ENCODE results near the gene HSBP1L1. TPM values are rescaled to one million over a fixed set of nuclear protein-coding genes. Genes with fewer than 3 reads are reported as not detected.

Gene HSBP1L1
- total RNA-seq, 1 experiment from 2014 or later, result 41.4 TPM

- Histone ChIP-seq H3K4me1 (ENCODE audit: control insufficient read depth in 1 of 2, insufficient read depth in 2 of 2, low read length in 2 of 2) (no peaks in the 10 kb centered on the region), H3K36me3 (ENCODE audit: control insufficient read depth in 1 of 2, insufficient read depth in 2 of 2, low read length in 2 of 2) (peaks cover 0 to 20% of the 10 kb centered on the region in 2 experiments), H3K9me2 (ENCODE audit: insufficient read depth) (no peaks in the 10 kb centered on the region), H3K9me3 (ENCODE audit: control insufficient read depth in 1 of 2, insufficient read depth in 1 of 2, low read depth in 1 of 2, low read length in 2 of 2) (peaks cover 16 to 29% of the 10 kb centered on the region in 2 experiments; a peak in 3 of 4 replicates), H2AFZ (ENCODE audit: low read depth, low read length, poor library complexity, severe bottlenecking) (no peak overlapping the region), H3K27ac (ENCODE audit: low read depth, low read length) (no peak overlapping the region), H3K4me3 (replicated peaks in 1 of 2; ENCODE audit: low read depth in 1 of 2, low read length in 2 of 2) (no peak overlapping the region), H3K9ac (ENCODE audit: low read length) (no peak overlapping the region), H3K27me3 (ENCODE audit: insufficient read depth, low read length) (no peaks in the 10 kb centered on the region), H4K20me1 (ENCODE audit: insufficient read depth) (no peaks in the 10 kb centered on the region), H3K4me2 (ENCODE audit: low read length) (no peak overlapping the region), H3K79me2 (ENCODE audit: insufficient read depth, low read length) (peaks cover 85% of the 10 kb centered on the region)
- POLR2A ChIA-PET, result no interaction called here
- CTCF ChIA-PET, result no interaction called here
- TF ChIP-seq ZFX (IDR thresholded peaks at IDR 0.05), result no peak
- no peak for TF ChIP-seq POLR2A (IDR thresholded peaks at IDR 0.05; ENCODE audit: borderline replicate concordance, extremely low read depth, insufficient read depth, insufficient read length)
- no peak for TF ChIP-seq SRF (IDR thresholded peaks at IDR 0.05; ENCODE audit: low read depth)
- no peak for TF ChIP-seq REST (IDR thresholded peaks at IDR 0.05; ENCODE audit: low read depth)
- no peak for TF ChIP-seq ZNF274 (IDR thresholded peaks at IDR 0.05; ENCODE audit: low read depth, low read length)
- no peak for TF ChIP-seq YY1 (IDR thresholded peaks at IDR 0.05; ENCODE audit: extremely low read depth, insufficient replicate concordance, low read depth, low read length)
- no peak for TF ChIP-seq RAD21 (IDR thresholded peaks at IDR 0.05; ENCODE audit: low read depth)
- no peak for TF ChIP-seq JUND (IDR thresholded peaks at IDR 0.05)
- TF ChIP-seq TCF7L2 (IDR thresholded peaks at IDR 0.05; ENCODE audit: borderline replicate concordance, extremely low read depth, insufficient read depth, insufficient read length), result no peak
- TF ChIP-seq MAX (IDR thresholded peaks at IDR 0.05), result no peak
- no peak for TF ChIP-seq POLR2AphosphoS5 (IDR thresholded peaks at IDR 0.05; ENCODE audit: low read depth, low read length)
- intact Hi-C loops (cut with micrococcal nuclease), result no loop called here
- RAD21 ChIA-PET (ENCODE audit: low non-redundant PET in 1 of 2, low total read pairs in 2 of 2, uncharacterized antibody in 2 of 2, unreplicated experiment in 2 of 2), result no interaction called here
- DNase-seq (ENCODE audit: low read depth, low spot score) (no peak), ATAC-seq (no peak)
- BruUV-seq (replicated peaks), result no TSS peak
Measured at GRCh38 chr18:79928563-79928960, 35.9 kb upstream of the HSBP1L1 start.
